ENCODE data around the gene TMOD1.

DNA sequence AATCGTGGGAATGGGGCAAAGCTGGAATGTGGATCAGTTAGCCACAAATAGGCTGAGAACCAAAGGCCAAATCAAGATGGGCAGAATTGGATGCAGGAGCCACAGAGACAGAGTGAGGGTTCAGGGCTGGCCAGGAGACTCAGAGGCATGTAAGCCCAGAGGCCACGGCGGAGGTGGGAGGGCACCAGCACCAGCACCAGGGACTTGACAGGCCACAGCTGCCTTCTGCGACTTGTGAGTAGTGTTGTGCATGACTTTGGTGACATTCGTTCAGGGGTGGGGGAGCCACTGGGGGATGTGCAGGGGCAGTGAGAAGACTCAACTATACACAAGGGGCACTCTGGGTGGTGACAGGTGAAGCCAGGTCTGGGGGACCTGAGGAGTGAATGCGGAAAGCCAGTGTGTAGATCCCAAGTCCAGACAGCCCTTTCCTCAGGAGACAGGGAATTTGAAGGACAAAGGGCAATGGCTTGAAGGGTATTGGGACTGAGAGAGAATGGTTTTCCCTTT, 53.2 kb downstream of the TMOD1 start:
- TF ChIP-seq POLR2A (IDR thresholded peaks at IDR 0.05) = no peak
- no peak for TF ChIP-seq CTCF (IDR thresholded peaks at IDR 0.05)
